SK-N-SH treated with all-trans-retinoic acid at 6 μM for 48 hours (cell line): Measurements from ENCODE around the gene TGM1.

ENCODE experiments used
- ATAC-seq: fragments of 200-7000 bp; cut with Tn5 transposase; 3 replicates; pipeline ENCODE4 v1.9.1; 2020; ENCODE audit warnings: mild to moderate bottlenecking, moderate library complexity
- ARNTL ChIP-seq: fragments of 450-650 bp; formaldehyde crosslinking; IDR thresholded peaks from 2 replicates; pipeline ENCODE4 v1.5.0; 2020; ENCODE audit warnings: low read depth, mild to moderate bottlenecking, moderate library complexity, borderline replicate concordance
- BACH2 ChIP-seq: fragments of 250-450 bp; sonication (Bioruptor Pico); IDR thresholded peaks from 2 replicates; pipeline ENCODE4 v1.9.0; 2021; ENCODE audit warnings: mild to moderate bottlenecking, borderline replicate concordance
- CSDC2 ChIP-seq: fragments of 250-450 bp; sonication (Bioruptor Pico); IDR thresholded peaks from 2 replicates; pipeline ENCODE4 v1.5.0; 2020; ENCODE audit warnings: mild to moderate bottlenecking, moderate library complexity
- GLIS3 ChIP-seq: fragments of 250-450 bp; sonication (Bioruptor Pico); IDR thresholded peaks from 2 replicates; pipeline ENCODE4 v1.5.0; 2020; ENCODE audit warnings: mild to moderate bottlenecking, moderate library complexity
- ISL1 ChIP-seq: fragments of 250-450 bp; sonication (Bioruptor Pico); IDR thresholded peaks from 2 replicates; pipeline ENCODE4 v2.1.2; 2022; ENCODE audit warnings: mild to moderate bottlenecking, moderate library complexity
- OSR1 ChIP-seq: fragments of 250-450 bp; sonication (Bioruptor Pico); IDR thresholded peaks from 2 replicates; pipeline ENCODE4 v1.8.0; 2022; ENCODE audit warnings: moderate library complexity, mild to moderate bottlenecking, inconsistent platforms
- PPARA ChIP-seq: fragments of 250-450 bp; sonication (Bioruptor Pico); IDR thresholded peaks from 2 replicates; pipeline ENCODE4 v1.5.0; 2020; ENCODE audit warnings: mild to moderate bottlenecking, borderline replicate concordance
- RARB ChIP-seq: fragments of 250-450 bp; sonication (Bioruptor Pico); IDR thresholded peaks from 2 replicates; pipeline ENCODE4 v1.8.0; 2021; ENCODE audit warnings: mild to moderate bottlenecking, moderate library complexity
- SNAI2 ChIP-seq: fragments of 250-450 bp; sonication (Bioruptor Pico); IDR thresholded peaks from 2 replicates; pipeline ENCODE4 v1.5.0; 2020; ENCODE audit warnings: mild to moderate bottlenecking, moderate library complexity
- TOX ChIP-seq: fragments of 250-450 bp; sonication (Bioruptor Pico); IDR thresholded peaks from 2 replicates; pipeline ENCODE4 v1.8.0; 2021; ENCODE audit warnings: mild to moderate bottlenecking, moderate library complexity, borderline replicate concordance
- ZC3H10 ChIP-seq: fragments of 250-450 bp; sonication (Bioruptor Pico); IDR thresholded peaks from 2 replicates; pipeline ENCODE4 v1.5.1; 2021; ENCODE audit warnings: mild to moderate bottlenecking, moderate library complexity
- ZFP30 ChIP-seq: fragments of 450-650 bp; formaldehyde crosslinking; IDR thresholded peaks from 2 replicates; pipeline ENCODE4 v1.5.0; 2022; ENCODE audit warnings: mild to moderate bottlenecking, moderate library complexity
- ZNF565 ChIP-seq: fragments of 450-650 bp; formaldehyde crosslinking; conservative IDR thresholded peaks from 2 replicates; pipeline ENCODE4 v1.5.0; 2020; ENCODE audit warnings: low read depth, mild to moderate bottlenecking, moderate library complexity
- ZNF70 ChIP-seq: fragments of 450-650 bp; formaldehyde crosslinking; IDR thresholded peaks from 2 replicates; pipeline ENCODE4 v1.5.0; 2020; ENCODE audit warnings: mild to moderate bottlenecking, moderate library complexity
- ZNF8 ChIP-seq: fragments of 450-650 bp; formaldehyde crosslinking; IDR thresholded peaks from 2 replicates; pipeline ENCODE4 v1.5.0; 2020; ENCODE audit warnings: mild to moderate bottlenecking, moderate library complexity
- TF ChIP-seq, protein P1 (sequence below): fragments of 250-450 bp; sonication (Bioruptor Pico); IDR thresholded peaks from 2 replicates; pipeline ENCODE4 v1.8.0; 2021; ENCODE audit warnings: low read depth, mild to moderate bottlenecking, moderate library complexity, borderline replicate concordance
- TF ChIP-seq, protein P2 (sequence below): fragments of 250-450 bp; sonication (Bioruptor Pico); IDR thresholded peaks from 2 replicates; pipeline ENCODE4 v1.8.0; 2020; ENCODE audit warnings: mild to moderate bottlenecking, moderate library complexity, borderline replicate concordance
- TF ChIP-seq, protein P3 (sequence below): fragments of 250-450 bp; sonication (Bioruptor Pico); IDR thresholded peaks from 2 replicates; pipeline ENCODE4 v1.5.0; 2020; ENCODE audit warnings: mild to moderate bottlenecking, moderate library complexity
- TF ChIP-seq, protein P4 (sequence below): fragments of 250-450 bp; sonication (Bioruptor Pico); IDR thresholded peaks from 2 replicates; pipeline ENCODE4 v1.5.1; 2021; ENCODE audit warnings: mild to moderate bottlenecking, moderate library complexity
- TF ChIP-seq, protein P5 (sequence below): fragments of 250-450 bp; sonication (Bioruptor Pico); IDR thresholded peaks from 2 replicates; pipeline ENCODE4 v1.5.1; 2020; ENCODE audit warnings: low read depth, mild to moderate bottlenecking, moderate library complexity

Gene TGM1

DNA sequence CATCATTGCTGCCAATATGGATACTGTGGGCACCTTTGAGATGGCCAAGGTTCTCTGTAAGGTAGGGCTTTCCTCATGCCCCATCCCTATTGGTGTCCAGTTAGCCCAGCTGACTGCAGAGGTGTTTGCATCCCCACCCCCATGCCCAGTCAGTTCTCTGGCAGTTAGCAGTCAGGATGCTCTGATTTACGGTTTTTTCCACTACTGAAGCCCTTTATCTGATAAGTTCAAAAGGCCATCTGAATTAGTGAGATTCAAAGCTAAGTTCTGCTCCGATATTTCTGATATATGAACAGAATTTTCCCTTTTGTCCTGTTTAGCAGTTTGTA is 29.5 kb downstream of the TGM1 start:
- peak; percentile 24 for ATAC-seq
- TF ChIP-seq GLIS3 (CRISPR knock-in tag) (no peak), ZC3H10 (CRISPR knock-in tag) (no peak), ZNF8 (CRISPR knock-in tag) (no peak), ZNF565 (no peak), SNAI2 (CRISPR knock-in tag) (no peak), TOX (no peak), OSR1 (CRISPR knock-in tag) (no peak), RARB (CRISPR knock-in tag) (no peak), BACH2 (no peak)
- TF ChIP-seq, protein P1, sequence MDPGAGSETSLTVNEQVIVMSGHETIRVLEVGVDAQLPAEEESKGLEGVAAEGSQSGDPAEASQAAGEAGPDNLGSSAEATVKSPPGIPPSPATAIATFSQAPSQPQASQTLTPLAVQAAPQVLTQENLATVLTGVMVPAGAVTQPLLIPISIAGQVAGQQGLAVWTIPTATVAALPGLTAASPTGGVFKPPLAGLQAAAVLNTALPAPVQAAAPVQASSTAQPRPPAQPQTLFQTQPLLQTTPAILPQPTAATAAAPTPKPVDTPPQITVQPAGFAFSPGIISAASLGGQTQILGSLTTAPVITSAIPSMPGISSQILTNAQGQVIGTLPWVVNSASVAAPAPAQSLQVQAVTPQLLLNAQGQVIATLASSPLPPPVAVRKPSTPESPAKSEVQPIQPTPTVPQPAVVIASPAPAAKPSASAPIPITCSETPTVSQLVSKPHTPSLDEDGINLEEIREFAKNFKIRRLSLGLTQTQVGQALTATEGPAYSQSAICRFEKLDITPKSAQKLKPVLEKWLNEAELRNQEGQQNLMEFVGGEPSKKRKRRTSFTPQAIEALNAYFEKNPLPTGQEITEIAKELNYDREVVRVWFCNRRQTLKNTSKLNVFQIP: no peak

DNA sequence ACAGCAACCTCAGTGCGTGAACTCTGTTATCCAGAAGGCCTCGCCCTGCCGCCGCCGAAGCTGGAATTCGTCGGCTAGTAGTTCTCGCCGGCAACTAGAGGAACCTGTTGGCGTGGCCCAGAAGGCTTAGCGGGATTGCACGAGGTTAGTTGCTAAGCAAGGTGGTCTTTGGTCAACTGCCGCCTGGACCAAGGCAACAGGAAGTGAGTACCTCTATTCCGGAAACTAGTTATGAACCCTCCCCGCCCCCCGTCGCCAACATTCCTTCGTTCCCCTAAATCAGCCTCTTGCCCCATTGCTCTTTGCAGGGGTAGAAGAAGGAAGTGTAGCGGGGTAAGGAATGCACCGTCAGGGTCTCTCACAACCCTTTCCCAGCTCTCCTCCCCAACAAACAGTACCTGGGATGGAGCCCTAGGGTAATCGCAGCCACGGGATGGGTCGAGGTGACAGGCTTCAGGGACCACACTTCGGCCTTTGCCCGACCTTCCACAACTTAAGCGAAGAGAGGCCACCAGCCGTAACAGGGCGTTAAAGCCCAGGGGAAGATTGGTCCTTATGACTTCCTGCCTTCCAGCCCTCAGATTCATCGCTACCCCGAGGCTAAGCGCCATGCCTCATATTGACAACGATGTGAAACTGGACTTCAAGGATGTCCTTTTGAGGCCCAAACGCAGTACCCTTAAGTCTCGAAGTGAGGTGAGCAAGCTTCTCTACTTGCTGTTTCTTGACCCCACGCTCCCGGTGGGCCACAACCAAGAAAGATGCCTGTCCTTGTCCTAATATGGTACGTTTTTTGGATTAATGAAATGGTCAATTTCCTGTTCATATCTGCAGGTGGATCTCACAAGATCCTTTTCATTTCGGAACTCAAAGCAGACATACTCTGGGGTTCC is 30.1 kb downstream of the TGM1 start, which contains the start of gene GMPR2:
TSS of gene GMPR2 (plus strand) at position 285 of the 893 bp plus-strand sequence. CDS start at position 610, 325 bp downstream.
- ATAC-seq: peak; percentile 76

More for the DNA sequence above, 30.1 kb downstream of the TGM1 start, which contains the start of gene GMPR2:
- TF ChIP-seq, protein P2, sequence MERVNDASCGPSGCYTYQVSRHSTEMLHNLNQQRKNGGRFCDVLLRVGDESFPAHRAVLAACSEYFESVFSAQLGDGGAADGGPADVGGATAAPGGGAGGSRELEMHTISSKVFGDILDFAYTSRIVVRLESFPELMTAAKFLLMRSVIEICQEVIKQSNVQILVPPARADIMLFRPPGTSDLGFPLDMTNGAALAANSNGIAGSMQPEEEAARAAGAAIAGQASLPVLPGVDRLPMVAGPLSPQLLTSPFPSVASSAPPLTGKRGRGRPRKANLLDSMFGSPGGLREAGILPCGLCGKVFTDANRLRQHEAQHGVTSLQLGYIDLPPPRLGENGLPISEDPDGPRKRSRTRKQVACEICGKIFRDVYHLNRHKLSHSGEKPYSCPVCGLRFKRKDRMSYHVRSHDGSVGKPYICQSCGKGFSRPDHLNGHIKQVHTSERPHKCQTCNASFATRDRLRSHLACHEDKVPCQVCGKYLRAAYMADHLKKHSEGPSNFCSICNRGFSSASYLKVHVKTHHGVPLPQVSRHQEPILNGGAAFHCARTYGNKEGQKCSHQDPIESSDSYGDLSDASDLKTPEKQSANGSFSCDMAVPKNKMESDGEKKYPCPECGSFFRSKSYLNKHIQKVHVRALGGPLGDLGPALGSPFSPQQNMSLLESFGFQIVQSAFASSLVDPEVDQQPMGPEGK (CRISPR knock-in tag): no peak
- TF ChIP-seq TOX: no peak
- TF ChIP-seq PPARA (CRISPR knock-in tag): no peak
- TF ChIP-seq, protein P3, sequence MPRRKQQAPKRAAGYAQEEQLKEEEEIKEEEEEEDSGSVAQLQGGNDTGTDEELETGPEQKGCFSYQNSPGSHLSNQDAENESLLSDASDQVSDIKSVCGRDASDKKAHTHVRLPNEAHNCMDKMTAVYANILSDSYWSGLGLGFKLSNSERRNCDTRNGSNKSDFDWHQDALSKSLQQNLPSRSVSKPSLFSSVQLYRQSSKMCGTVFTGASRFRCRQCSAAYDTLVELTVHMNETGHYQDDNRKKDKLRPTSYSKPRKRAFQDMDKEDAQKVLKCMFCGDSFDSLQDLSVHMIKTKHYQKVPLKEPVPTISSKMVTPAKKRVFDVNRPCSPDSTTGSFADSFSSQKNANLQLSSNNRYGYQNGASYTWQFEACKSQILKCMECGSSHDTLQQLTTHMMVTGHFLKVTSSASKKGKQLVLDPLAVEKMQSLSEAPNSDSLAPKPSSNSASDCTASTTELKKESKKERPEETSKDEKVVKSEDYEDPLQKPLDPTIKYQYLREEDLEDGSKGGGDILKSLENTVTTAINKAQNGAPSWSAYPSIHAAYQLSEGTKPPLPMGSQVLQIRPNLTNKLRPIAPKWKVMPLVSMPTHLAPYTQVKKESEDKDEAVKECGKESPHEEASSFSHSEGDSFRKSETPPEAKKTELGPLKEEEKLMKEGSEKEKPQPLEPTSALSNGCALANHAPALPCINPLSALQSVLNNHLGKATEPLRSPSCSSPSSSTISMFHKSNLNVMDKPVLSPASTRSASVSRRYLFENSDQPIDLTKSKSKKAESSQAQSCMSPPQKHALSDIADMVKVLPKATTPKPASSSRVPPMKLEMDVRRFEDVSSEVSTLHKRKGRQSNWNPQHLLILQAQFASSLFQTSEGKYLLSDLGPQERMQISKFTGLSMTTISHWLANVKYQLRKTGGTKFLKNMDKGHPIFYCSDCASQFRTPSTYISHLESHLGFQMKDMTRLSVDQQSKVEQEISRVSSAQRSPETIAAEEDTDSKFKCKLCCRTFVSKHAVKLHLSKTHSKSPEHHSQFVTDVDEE (CRISPR knock-in tag): no peak
- TF ChIP-seq ZNF8 (CRISPR knock-in tag): no peak
- TF ChIP-seq, protein P1: no peak
- no peak for TF ChIP-seq ZNF70 (CRISPR knock-in tag)
- no peak for TF ChIP-seq ZNF565
- TF ChIP-seq, protein P4, sequence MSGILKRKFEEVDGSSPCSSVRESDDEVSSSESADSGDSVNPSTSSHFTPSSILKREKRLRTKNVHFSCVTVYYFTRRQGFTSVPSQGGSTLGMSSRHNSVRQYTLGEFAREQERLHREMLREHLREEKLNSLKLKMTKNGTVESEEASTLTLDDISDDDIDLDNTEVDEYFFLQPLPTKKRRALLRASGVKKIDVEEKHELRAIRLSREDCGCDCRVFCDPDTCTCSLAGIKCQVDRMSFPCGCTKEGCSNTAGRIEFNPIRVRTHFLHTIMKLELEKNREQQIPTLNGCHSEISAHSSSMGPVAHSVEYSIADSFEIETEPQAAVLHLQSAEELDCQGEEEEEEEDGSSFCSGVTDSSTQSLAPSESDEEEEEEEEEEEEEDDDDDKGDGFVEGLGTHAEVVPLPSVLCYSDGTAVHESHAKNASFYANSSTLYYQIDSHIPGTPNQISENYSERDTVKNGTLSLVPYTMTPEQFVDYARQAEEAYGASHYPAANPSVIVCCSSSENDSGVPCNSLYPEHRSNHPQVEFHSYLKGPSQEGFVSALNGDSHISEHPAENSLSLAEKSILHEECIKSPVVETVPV: no peak
- no peak for TF ChIP-seq ISL1 (CRISPR knock-in tag)
- TF ChIP-seq ZFP30 (CRISPR knock-in tag): no peak
- TF ChIP-seq ZC3H10 (CRISPR knock-in tag): no peak
- TF ChIP-seq SNAI2 (CRISPR knock-in tag): no peak
- no peak for TF ChIP-seq BACH2
- TF ChIP-seq RARB (CRISPR knock-in tag): no peak
- TF ChIP-seq, protein P5, sequence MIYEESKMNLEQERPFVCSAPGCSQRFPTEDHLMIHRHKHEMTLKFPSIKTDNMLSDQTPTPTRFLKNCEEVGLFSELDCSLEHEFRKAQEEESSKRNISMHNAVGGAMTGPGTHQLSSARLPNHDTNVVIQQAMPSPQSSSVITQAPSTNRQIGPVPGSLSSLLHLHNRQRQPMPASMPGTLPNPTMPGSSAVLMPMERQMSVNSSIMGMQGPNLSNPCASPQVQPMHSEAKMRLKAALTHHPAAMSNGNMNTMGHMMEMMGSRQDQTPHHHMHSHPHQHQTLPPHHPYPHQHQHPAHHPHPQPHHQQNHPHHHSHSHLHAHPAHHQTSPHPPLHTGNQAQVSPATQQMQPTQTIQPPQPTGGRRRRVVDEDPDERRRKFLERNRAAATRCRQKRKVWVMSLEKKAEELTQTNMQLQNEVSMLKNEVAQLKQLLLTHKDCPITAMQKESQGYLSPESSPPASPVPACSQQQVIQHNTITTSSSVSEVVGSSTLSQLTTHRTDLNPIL (CRISPR knock-in tag): no peak
- TF ChIP-seq CSDC2 (CRISPR knock-in tag): no peak
- no peak for TF ChIP-seq ARNTL (CRISPR knock-in tag)
